ENCODE measurements around the gene ITCH.
A peak's percentile ranks its signal among the peaks of the same experiment; 100 is the strongest.
"Not testable (repeated sequence)": the region's sequence is repeated elsewhere in the genome, so short reads cannot be mapped to it uniquely, and the experiment has no call there.

ITCH gene

DNA sequence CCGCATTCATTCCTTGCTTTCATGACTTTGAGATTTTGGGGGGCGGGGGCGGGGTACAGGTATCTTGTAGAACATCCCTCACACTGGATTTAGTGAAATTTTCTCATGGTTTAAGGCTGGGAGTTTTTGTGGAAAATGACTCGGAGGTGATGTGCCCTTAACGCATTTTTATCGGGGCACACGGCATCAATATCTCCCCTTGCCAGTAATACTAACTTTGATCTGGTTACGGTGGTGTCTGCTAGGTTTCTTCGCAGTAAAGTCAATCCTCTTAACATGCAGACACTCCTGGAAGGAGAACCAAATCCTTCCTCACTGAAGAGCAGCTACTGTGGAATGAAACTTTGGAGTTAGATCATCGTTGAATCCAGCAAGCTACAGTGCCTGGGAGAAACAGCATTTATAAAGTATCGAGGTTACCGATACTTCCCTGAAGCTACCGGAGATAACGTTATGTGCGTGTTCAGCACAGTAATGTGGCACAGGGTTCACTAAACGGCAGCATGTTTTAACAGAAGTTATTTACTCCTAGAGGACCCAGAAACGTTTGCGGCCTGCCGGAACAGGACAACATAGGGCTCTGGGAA lies 151.9 kb downstream of the ITCH start:
- no peak for DNase-seq

DNA sequence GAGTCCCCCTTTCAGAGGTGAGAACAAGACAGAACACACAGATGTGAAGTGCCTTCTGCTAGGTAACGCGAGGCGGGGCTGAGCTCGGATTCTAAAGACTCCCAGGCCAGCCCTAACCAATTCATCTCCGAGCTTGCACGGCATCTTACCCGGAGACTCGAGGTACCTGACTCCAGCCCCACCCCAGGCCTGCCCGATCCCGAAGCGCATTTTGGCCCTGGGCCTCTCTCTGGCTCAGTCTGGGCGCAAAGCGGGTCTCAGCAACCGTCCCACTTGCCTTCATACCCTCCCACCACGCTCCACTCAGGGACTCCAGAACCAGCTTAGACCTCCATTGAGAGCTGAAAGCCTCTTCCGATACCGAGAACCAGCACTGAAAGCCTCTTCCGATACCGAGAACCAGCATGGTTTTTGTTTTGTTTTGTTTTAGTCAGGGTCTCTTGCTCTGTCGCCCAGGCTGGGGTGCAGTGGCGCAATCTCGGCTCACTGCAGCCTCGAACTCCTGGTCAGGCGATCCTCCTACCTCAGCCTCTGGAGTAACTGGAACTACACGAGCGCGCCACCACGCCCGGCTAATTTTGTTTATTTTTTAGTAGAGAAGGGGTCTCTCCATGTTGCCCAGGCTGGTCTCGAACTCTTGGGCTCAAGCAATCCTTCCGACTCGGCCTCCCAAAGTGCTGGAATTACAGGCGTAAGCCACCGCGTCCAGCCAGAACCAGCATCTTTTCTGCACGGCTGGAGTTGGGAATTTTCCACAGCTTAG lies 152.6 kb downstream of the ITCH start:
- DNase-seq, result peak; percentile 64

DNA sequence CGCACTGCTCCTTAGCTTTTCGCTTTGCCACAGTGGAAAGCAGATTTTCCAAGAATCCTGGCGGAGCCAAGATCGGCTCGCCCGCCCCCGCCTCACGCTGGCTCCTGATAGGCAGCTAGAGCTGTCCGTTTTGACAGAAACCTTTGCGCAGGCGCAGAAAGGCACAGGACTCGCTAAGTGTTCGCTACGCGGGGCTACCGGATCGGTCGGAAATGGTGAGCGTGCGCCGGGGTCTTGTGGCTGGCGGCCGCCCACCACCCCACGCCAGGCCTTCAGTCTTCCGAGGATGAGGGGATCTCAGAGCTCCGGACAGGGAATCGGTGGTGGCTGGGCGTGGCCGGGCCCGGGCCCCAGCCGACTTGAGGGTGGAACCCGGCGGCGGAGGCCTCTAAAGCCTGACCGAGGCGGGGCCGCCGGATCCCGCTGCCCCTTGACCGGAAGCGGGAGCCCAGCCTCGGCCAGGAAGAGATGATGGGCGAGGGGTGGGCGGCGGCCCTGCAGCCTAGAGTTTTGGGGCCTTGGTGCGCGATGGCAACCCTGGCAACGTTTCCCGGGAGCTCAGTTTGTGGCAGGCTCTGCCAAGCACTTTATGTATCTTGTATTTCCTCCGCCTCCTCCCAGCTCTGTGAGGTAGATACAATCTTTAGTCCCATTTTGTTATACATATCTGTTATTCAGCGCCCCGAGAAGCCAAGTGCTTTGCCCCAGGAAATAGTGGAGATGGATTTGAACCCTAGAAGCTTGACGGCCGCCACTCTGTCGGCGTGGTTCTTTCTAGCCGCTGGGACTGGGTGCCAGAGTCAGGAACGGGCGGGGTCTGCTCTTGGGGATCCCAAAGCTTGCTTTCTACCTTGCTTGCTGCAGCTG lies 153.4 kb downstream of the ITCH start, which contains the start of gene DYNLRB1:
Gene DYNLRB1 (plus strand): TSS at position 176 of the 867 bp plus-strand sequence. CDS start 37 bp downstream, at position 213.
- peak; percentile 94 for DNase-seq

DNA sequence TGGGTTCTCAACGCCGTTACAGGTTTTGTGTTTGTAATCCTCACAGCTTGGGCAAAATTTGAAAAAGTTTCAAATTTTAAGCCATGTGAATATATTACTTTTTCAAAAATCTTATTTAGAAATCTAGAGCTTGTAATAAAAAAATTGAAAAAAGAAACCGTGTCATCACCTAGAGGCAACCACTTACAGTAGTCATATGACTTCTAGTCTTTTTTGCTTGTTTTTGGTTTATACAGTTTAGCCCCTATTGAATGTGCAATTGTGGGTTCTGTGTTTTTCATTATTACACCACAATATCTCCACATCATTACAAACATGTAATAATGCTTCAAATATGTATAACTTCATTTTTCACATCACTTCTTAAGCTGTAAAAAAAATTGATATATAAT lies 154.0 kb downstream of the ITCH start:
- no peak for DNase-seq

DNA sequence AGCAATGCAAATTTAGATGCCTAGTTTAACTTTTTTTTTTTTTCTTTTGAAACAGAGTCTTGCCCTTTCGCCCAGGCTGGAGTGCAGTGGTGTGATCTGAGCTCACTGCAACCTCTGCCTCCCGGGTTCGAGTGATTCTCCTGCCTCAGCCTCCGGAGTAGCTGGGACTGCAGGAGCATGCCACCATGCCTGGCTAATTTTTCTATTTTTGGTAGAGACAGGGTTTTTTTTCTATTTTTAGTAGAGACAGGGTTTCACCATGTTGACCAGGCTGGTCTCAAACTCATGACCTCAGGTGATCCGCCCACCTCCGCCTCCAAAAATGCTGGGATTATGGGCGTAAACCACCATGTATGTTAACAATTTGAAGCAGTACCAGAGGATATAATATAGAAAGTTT lies 155.8 kb downstream of the ITCH start:
- not testable (repeated sequence) for DNase-seq

DNA sequence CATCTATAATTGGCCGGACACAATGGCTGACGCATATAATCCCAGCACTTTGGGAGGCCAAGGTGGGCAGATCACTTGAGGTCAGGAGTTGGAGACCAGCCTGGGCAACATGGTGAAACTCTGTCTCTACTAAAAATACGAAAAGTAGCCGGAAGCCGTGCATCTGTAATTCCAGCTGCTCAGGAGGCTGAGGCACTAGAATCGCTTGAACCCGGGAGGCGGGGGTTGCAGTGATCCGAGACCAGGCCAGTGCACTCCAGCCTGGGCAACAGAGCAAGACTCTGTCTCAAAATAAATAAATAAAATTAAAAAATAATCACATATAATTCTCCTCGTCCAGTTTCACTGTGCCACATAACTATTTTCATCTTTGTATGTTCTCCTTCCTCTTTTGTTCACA lies 156.8 kb downstream of the ITCH start:
- not testable (repeated sequence) for DNase-seq

DNA sequence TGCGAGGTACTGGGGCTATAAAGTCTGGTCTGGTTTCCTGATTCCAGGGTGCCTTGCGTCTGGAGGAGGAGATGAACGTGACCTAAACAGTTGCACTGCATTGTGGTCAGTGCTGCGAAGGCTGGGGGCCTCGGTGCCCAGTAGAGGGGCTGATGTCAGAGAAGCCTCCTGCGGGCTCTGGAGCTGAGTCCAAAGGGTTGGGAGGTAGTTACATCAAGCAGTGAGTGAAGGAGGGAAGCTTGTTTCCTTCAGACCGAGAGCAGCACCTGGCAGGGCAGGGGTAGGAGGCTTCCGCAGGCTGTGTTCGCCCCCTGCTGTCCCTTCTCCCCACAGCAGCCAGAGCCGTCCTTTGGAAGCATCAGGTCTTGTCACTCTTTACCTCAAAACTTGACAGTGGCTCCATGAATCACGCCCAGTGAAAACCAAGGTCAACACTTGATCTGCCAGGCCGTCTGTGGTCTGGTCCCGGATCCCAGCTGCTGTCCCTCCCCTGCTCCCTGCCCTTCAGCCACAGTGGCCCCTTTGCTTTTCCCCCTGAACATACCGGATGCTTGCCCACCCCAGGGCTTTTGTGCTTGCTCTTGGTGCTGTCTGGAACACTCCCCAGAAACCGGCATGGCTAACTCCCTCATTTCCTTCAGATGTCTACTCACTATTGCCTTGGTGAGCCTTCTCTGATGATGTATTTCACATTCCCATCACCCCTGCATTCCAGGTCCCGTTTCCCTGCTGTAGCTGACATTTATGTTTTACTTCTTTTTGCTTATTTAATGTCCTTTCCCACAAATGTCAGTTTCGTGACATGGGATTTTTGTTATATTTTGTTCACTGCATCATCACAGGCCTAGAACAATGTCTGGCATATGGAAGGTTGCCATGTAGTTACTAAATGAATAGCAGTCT lies 160.1 kb downstream of the ITCH start:
- DNase-seq, result peak; percentile 45

DNA sequence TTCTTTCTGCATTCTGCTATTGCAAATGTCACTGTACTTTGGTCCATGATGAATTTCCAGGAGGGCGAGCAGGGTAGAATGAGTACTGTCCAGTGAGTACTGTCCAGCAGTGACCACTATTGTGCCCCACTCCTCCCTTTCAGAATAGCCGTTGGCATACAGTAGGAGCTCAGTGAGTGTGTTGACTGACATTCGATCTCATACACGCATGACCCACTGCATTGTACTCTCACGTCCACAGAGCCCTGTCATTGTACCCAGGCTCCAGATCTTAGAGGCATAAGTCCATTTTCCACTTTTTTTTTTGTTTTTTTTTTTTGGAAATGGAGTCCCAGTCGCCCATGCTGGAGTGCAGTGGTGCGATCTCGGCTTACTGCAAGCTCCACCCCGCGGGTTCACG lies 161.4 kb downstream of the ITCH start:
- no peak for DNase-seq

DNA sequence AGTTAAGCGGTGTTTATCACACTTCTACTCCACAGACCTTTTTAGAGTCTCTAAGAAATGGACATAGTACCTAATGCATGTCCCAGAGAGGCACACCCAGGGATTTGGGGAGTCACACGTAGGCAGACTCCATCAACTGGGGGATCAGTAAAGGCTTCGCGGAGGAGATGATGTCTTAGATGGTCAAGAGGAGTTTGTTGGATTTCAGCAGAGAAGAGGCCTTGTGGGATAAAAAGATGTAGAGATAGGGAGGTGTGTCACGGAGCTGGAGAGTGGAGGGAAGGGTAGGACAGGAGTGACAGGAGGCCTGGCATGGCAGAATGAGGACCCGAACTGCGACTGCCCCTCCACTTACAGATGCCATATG lies 162.3 kb downstream of the ITCH start:
- DNase-seq, result no peak

DNA sequence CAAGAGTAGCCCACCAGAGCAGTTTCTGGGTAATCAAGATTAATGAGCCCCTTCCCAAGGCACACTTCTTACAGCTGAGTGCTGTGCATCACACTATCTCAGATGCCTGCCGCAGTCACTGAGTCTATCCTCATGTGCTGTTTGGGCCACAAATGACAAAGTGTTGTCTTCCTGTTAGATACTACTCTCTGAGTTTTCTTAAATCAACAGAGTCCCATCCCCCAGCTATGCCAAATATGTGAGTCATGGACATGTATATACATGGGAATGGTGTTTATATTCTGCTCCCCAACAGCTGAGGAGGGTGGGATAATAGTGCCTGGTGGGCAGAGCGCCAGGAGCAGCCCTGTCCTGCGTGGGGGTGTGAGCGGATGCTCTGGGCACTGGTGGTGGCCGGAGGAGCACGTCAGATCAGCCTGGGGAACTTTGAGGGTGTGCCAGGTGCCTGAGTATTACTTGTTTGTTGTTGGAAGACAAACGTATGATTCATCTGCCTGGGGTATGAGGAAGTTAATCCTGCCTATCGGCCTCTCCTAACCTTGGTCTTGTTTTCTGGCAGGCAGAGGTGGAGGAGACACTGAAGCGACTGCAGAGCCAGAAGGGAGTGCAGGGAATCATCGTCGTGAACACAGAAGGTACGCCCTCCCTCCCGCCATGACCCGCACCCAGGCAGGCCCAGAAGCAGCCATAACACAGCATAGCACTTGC lies 162.8 kb downstream of the ITCH start:
- no peak for DNase-seq

DNA sequence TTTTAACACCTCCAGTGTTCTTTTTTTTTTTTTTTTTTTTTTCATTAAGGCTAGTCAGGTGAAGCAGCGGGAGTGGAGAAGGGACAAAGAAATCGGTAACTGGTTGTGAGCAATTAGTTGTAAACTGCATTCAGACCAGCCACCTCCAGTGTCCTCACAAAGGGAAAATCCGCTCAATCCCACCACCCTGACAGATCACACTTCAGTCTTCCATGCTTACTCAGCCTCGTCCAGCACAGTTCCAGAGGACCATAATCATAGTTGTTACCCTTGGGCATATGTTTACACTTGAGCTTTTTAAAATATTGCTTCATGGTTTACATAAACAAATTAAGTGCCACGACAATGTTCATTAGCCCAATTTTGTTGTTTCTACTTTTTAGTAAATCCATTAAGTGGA lies 163.4 kb downstream of the ITCH start:
- DNase-seq, result no peak

DNA sequence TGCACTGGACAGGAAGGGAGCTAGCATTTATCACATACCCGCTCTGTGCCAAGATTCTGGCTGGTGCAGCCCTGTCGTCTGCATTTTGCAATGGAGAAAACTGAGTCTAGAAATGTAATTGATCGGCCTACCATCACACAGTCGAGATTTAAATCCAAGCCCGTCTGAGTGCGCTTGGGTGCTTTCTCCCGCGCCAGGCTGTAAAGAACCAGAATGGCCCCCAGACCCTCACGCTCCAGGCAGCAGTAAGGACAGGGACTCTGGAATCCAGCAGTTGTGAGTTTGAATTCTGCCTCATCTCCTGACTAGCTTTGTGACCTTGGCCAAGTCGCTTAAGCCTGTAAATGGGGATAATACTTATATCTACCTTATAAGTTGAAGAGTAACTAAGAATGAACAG lies 163.9 kb downstream of the ITCH start:
- no peak for DNase-seq

DNA sequence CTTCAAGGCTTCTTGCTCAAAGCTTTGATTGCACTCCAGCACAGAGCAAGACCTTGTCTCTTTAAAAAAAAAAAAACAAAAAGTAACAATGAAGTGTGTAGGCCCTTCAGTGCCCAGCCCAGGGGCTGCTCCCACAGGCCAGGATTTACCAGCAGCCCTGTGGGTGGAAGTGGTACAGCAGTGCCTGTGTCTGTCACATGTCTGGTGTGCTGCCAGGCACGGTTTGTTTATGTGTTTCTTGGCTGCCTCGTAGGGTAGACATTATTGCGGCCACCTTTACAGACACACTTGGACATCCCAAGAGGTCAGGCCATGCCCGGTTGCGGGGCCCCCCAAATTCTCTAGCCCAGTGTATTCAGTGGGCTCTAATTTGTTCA lies 165.8 kb downstream of the ITCH start:
- no peak for DNase-seq

DNA sequence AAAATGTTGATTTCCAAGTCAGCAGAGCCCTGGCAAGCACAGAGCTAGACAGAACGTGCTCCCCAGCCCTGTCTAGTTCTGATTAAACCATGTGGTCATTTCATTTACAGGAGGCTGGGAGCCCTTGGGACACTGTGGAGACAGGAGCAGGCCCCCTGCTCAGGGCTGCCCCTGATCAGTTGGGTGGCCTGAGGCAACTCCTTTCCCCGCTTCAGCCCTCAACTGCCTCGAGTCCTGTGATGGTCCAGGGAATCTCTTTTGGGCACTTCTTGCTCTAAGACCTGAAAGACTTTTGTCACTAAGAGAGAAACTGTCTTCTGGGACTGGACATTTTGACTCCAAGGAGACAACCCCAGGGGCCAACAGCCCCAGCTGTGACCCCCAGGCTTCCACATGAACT lies 166.7 kb downstream of the ITCH start:
- DNase-seq, result no peak

DNA sequence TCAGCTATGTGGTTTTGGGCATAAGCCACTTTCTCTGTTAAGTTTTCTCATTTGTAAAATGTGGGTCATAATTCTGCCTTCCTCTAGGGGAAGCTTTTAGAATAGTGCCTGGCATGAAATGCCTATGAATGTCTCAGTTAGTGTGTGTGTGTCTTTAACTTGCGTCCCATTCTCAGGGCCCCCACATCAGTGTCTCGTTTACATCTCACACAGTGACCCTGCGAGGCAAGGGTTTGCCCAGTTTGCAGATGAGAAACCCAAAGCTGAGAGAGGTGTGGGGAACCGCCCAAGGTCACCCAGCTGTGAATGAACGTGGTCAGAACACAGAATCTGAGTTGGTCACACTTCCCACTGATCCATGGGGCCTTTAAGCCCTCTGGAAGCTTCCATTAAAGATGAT lies 167.3 kb downstream of the ITCH start:
- DNase-seq, result no peak

DNA sequence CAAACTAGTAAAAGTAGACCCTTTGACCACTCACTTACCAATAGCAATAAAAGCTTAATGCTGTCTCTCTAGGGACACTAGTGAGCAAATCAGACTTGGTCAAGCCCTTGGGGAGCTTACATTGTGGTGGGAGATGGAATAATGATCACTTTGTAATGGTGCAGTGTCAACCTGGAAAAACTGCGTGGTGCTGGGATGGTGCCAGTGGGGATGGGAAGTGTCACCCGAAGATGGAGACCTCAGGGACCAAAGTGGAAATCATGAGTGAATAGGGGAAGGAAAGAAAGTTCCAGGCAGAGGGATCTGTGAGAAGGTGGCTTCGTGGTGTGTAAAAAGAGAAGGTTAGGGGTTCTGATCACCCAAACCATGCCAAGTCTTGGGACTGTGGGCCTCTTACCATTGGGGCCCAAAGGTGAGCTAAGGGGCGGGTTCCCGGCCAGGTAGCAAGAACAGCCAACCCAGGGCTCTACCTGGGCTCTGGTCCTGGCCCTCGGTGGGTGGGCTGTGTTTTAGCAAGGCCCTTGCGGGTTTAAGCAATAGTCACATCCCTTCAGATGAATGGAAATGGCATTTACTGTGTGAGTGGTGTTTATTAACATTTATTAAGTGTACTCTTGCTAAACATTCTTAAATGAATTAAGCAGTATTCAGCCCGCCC lies 168.7 kb downstream of the ITCH start:
- DNase-seq, result no peak

DNA sequence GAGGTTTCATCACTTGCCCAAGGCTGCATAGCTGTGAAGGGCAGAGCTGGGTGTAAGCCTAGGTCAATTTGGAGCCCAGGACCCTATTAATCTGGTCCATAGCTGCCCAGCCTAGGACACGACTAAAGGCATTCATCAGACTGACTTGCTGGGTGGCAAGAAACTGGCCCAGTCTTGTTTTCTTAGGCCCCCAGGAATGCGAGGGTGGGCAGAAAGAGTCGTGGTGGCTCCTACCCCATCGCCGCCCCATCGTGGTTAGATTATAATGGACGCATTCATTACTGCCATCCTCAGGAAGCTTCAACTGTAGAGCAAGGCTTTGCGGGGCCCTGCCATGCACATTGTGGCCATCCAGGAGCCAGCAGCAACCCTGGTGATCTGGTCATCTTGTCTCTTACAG lies 169.2 kb downstream of the ITCH start:
- DNase-seq, result no peak

DNA sequence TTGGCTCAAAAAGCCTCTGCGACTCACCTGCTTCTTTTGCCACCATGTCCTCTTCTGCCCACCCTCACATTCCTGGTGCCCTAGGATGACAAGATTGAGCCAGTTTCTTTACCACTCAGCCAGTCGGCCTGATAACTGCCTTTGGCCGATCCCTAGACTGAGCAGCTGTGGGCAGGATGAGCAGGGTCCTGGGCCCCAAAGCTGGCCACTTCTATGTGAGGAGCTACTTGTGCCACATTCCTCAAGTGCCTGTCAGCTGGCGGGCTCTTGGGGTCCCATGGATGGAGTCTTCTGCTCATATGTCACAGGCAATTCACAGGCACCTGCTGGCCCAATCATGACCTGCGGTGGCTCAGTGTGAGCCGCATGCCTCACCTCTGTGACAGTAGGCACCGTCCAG lies 169.7 kb downstream of the ITCH start:
- no peak for DNase-seq

DNA sequence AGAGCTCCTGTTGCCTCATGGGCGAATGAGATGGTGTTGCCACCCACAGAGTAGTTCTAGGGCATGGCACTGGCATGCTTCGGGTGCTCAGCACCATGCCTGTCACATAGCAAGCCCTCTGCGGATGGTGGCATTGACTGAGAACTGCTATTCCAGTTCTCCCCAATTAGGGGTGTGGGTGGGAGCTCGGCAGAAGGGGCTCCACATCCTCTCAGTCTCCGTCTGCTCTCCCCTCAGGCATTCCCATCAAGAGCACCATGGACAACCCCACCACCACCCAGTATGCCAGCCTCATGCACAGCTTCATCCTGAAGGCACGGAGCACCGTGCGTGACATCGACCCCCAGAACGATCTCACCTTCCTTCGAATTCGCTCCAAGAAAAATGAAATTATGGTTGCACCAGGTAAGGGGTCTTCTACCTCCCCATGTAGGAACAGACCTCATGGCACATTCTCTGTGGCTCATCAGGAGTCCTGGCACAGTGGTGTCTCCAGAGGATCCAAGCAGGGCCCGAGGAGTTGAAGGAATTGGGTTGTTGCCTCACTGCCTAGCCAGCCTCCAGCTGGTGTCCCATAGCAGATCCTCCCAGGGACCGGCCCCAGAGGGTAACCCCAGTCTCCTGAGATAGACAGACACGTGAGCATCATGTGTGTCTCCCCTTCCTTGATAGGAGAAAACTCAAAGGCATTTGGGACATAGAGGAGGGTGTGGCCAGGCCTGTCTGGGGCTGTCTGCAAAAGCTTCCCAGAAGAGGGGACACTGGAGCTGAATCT lies 171.5 kb downstream of the ITCH start:
- no peak for DNase-seq

DNA sequence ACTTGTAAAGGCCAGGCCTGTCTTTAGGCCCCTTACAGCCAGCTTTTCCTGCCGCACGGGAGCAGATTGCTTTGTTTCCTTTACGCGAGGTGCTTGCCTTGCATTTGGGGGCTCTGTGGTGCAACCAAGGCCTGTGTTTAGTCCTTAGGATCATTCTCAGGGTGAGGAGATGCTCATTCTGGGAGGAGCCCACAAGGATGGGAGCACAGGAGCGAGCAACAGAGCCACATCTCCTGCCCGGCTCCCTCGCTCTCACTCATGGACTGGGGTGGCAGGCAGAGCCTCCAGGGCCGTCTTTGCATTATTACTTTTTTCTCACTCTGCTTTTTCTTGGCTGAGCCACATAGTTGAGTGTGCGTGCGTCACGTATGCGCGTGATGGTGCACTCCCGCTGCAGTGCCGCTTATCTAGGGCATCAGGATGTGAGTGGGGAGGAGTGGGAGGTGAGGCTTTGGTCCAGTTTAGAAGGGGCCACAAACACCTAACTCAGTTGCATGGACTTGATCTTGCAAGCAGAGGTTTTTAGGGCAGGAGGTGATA lies 172.3 kb downstream of the ITCH start:
- no peak for DNase-seq

DNA sequence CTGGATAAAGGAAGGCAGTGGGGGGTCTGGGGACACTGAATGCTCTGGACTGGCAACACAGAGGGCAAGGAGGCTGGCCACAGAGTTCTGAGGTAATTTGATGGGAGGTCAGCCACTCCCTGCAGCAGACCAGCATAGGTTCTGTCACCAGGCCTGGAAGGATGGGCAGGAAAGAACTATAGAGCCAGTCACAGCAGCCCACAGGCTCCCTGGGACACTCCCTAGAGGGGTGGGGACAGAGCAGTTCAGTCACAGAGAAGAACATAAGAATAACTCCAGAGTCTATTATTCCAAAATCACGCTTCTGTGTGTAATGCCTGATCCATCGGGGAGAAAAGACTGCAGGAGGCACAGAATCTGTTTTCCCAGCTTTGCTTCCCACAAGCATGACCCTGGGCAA lies 172.8 kb downstream of the ITCH start:
- DNase-seq, result no peak

Data from activated gamma-delta T cell treated with Interleukin-2 at 50 U/mL for 16 hours (primary cell).